Stimulated activated CD4-positive, alpha-beta T cell treated with anti-CD3 and anti-CD28 coated beads, Interleukin-12 subunit alpha, Interleukin-12 subunit beta, amount 100 ng/mL, for 4 hours (primary cell): ENCODE results near the gene PLOD3.
"Not testable (repeated sequence)": the region's sequence is repeated elsewhere in the genome, so short reads cannot be mapped to it uniquely, and the experiment has no call there.

Source experiments
- DNase-seq: peaks from one replicate; pipeline ENCODE4 v3.0.0-alpha.2; 2020

Gene PLOD3

GRCh38 chr7:101208794-101209193, 8.6 kb downstream of the PLOD3 start:
- DNase-seq = no peak

- DNase-seq = no peak
These were observed 9.9 kb downstream of the PLOD3 start for GRCh38 chr7:101207459-101207858.

DNA sequence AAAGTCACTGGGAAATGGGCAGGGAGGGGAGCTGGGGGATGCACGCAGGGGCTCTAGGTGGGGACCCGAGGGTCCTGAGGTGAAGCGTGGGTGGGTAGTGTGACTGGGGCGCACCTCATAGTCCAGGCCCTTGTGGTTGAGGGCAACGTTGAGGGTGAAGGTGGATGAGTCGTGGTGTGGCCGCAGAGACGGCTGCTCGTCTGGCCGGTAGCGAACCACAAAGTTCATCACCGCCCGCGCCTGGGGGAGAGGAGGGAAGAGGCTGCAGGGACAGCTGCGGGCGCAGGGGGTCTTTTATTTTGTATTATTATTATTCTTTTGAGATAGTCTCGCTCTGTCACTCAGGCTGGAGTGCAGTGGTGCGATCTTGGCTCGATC, 10.7 kb downstream of the PLOD3 start:
- no peak for DNase-seq

GRCh38 chr7:101205901-101206664, 11.3 kb downstream of the PLOD3 start:
- no peak for DNase-seq

DNA sequence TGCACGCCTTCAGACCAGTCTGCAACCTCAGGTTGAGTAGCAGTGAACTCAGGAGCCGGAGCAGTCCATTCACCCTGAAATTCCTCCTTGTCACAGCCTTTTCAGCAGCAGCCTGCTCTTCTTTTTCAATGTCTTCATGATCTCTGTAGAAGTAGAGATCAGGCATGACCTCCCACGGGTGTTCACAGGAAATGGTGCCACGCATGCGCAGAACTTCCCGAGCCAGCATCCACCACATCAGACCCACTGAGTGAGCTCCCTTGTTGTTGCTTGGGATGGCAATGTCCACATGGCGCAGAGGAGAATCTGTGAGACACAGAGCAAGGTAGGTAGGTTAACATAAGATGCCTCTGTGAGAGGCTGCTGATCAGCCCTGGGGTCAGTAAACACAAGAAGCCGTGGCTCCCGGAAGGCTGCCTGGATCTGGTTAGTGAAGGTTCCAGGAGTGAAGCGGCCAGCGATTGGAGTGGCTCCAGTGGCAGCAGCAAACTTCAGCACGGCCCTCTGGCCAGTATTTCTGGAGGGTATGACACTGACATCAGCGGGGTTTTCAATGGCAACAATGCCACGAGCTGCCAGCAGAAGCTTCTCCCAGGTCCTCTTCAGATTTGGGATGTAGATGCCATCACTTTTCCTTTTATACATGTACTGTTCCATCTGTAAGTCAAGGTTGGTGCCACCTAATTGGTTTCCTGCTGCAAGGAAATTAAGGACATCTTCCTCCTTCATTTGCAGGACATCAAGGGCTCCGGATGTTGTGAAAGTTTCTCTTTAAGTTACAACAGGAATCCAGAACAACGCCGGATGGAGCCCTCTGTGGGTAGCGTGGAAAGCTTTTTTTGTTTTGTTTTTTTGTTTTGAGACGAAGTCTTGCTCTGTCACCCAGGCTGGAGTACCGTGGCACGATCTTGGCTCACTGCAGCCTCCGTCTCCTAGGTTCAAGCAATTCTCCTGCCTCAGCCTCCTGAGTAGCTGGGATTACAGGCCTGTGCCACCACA, 13.3 kb downstream of the PLOD3 start:
- not testable (repeated sequence) for DNase-seq

DNA sequence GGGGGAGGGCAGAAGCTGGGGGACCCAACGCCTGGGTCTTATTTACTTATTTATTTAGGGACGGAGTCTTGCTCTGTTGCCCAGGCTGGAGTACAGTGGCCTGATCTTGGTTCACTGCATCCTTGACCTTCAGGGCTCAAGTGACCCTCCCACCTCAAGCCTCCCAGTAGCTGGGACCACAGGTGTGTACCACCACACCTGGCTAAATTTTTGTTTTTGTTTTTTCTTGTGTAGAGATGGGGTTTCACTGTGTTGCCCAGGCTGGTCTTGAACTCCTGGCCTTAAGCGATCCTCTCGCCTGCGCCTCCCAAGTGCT, 14.8 kb downstream of the PLOD3 start:
- DNase-seq = no peak

- no peak for DNase-seq
These were observed 15.4 kb downstream of the PLOD3 start for GRCh38 chr7:101201695-101202602.

DNA sequence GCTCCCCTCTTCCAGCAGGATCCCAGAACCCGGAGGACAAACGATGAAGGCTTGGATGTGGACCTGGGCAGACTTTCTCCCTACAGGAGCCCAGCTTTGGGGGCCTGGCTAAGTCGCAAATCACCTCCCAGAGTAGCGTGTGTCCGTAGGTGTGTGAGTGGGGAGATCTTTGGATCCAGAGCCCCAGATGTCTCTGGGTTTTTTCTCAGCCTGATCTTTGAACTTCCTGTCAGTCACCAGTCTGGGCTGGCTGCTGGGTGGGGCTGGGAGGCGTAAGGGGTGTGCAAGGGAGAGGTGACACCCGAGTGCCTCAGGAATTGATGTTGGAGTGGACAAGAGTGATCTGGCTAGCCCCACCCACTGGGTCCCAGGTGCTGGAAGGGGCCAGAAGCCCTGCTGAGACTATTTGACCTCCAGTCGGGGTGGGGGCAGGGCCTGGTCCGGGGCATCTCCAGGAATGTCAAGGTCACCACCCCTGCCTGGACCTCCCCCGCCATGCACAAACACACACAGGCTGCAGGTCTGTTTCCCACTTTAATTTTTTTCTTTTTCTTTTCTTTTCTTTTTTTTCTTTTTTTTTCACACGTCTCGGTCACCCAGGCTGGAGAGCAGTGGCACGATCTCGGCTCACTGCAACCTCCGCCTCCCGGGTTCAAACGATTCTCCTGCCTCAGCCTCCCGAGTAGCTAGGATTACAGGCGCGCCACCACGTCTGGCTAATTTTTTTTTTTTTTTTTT, 16.4 kb downstream of the PLOD3 start, which contains the start of gene MOGAT3:
Gene MOGAT3, minus strand, starts transcription at position 175 of the 738 bp plus-strand sequence. CDS start 182 bp downstream, outside the sequence.
- no peak for DNase-seq

DNA sequence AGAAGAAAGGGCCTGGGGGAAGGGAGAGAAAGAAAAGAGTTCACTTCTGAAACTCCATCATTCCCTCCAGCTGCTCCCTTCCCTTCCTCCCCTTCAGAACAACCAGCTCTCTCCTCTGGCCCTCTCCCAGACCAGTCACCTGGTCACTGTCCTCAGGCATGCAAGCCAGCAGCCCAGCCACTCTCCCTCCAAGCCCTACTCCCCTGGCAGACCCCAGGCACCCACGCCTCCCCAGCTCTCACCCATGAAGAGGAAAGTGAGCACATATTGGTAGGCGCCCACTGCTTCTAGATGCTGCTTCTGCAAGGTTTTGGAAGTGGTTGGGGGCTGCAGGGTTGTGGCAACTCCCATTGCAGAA, 16.9 kb downstream of the PLOD3 start:
- DNase-seq = no peak

- not testable (repeated sequence) for DNase-seq
These were observed 17.9 kb downstream of the PLOD3 start for GRCh38 chr7:101199522-101199921.

DNA sequence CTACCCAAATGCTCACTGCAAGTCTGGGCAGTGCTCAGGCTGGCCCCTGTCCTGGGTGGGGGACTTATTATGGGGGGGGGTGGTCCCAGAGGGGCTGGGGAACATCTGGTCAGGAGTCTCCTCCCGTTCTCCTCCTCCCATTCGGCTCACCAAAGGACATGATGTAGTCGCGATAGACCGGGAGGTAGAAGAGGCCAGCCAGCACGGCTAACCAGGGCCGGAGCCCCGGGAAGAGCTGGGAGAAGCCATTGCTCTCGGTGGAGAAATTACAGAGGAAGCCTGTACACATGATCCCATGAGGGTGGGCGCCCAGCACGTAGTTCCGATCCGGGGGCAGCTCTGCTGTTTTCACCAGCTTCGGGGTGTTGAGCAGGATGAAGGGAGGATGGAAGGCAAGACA, 18.9 kb downstream of the PLOD3 start:
- DNase-seq = no peak

DNA sequence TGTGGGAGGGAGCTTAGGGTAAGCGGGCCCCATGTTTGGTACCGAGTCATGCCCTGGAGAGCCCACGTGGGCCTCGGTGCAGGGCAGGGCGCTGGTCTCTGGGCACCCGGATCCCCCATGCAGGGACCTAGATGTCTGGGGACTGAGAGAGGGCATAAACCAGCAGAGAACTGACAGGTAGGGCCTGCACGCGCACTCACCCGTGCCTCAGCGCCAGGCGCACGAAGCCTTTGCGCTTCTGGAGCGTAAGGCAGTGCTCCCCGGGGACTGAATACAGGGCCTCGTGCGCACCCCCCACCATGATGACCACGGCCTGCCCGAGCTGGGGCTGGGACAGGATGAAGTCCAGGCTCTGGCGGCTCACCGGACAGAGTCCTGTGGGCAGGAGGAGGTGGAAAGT, 19.4 kb downstream of the PLOD3 start:
- no peak for DNase-seq

- DNase-seq = no peak
These were observed 21.5 kb downstream of the PLOD3 start for GRCh38 chr7:101195884-101196283.

- no peak for DNase-seq
These were observed 28.3 kb downstream of the PLOD3 start for GRCh38 chr7:101189109-101189508.

GRCh38 chr7:101186844-101187428, 30.4 kb downstream of the PLOD3 start:
- DNase-seq = no peak

DNA sequence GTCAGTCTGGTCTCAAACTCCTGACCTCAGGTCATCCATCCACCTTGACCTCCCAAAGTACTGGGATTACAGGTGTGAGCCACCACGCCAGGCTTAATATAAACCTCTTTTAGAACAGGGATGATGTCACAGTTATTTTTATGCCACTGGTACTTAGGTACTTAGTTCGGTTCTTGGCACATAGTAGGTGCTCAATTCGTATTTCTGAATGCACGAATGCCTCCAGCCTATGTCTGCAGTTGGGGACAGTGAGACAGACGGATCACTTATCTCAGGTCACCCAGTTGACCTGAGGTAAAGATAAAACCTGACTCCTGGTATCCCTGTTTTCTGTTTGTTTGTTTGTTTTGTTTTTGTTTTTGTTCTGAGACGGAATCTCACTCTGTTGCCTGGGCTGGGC, 31.2 kb downstream of the PLOD3 start:
- DNase-seq = no peak

- DNase-seq = no peak
These were observed 32.0 kb downstream of the PLOD3 start for GRCh38 chr7:101185258-101185839.

DNA sequence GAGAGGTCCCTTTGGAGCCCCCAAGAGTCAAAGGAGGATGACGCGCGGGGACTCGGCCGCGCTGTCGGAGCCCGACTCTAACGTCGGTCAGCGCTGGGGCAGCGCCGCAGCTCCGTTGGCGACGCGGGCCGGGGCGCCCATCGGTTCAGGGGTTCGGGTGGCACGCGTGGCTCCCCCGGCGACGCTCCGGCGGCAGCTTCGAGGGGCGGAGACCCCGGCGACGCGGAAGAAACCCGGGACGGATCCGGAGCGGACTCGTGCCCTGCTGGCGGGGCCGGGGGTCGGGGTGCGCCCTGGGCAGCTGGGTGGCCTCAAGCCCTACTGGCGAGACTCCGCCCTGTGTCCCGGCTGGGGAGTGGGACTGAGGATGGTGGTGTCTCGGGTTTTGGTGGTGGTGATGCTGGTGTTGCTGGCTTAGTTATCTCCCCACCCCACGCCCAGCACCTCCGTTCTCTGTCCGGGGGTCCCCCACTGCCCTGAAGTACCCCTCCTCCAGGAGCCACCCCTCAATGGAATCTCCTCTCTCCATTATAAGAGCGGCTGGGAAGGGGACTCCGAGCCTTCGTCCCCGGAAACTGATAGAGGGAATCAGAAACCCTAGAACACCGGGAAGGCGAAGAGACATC, 37.1 kb downstream of the PLOD3 start, which contains the start of gene NAT16:
Gene NAT16, minus strand, starts transcription at position 164 of the 626 bp plus-strand sequence. CDS start 5,486 bp downstream, outside the sequence.
- no peak for DNase-seq

DNA sequence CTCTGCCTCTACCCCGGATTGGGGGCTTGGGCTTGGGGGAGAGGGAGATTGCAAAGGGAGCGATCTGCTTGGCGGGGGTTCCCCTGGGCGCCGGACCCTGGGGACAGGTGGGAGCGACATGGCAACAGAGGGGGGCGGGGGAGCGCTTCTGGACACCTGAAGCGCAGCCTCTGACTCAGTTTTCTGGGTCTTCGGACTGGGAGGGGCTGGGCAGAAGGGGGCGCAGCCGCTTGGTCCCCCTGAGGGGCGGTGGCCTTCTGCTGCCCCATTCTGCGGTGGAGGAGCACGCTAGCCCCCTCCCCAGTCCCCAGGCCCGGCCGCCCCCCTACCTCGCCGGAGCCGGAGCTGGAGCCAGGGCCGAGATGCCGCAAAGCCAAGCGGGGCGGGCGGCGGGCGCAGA, 37.7 kb downstream of the PLOD3 start:
- no peak for DNase-seq

- DNase-seq = no peak
These were observed 38.3 kb downstream of the PLOD3 start for GRCh38 chr7:101179117-101179516.

- no peak for DNase-seq
These were observed 39.7 kb downstream of the PLOD3 start for GRCh38 chr7:101177644-101178043.
